Cardiac septum (tissue), 1 donor: Measurements from ENCODE around the gene BRAF. TPM values are rescaled to one million over a fixed set of nuclear protein-coding genes. Genes with fewer than 3 reads are reported as not detected.
"Not testable (repeated sequence)": the region's sequence is repeated elsewhere in the genome, so short reads cannot be mapped to it uniquely, and the experiment has no call there.

Experiments used
- DNase-seq: peaks from one replicate; pipeline ENCODE4 v3.0.0-alpha.2; 2020; ENCODE audit warnings: low spot score
- intact Hi-C: fragments of 100-400 bp; cut with DNase I; formaldehyde crosslinking; loops from one replicate; pipeline ENCODE4 v1.14.0; 2022
- total RNA-seq: library from RNA; stranded (reverse); fragmentation: NEBNext Ultra II Directional; extraction: Animal tissue kit (Norgen Biotek cat#: 25700); gene quantifications from one replicate; pipeline ENCODE4 v1.2.1, GENCODE V29; 2021
- donor health status: DM: no; HTN: no; CAD: no.

BRAF gene
- total RNA-seq, 1 donor from 2014 or later: 35.0 TPM

GRCh38 chr7:140734729-140735128 lies 190.0 kb downstream of the BRAF start:
- no peak for DNase-seq
- intact Hi-C loops: no loop called here

DNA sequence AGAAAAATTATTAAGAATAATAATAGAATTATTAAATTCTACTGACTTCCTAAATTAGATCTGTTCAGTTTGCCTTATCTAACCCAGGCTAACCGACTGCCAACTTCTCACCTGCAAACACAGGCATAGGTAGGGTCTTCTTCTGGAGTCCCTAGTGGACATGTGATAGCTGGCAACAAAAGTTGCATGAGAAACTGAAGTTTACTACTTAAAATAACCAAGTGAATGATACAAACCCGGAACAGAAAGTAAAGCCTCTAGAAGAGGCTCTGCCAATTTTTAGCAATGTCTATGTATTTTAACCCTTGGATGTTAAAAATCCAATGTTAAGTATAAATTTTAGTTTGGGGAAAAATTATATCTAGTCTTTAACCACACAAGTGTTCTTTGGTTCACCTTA lies 190.6 kb downstream of the BRAF start:
- no peak for DNase-seq
- intact Hi-C loops: no loop called here

GRCh38 chr7:140732416-140732815 lies 192.3 kb downstream of the BRAF start:
- intact Hi-C loops: no loop called here
- no peak for DNase-seq

DNA sequence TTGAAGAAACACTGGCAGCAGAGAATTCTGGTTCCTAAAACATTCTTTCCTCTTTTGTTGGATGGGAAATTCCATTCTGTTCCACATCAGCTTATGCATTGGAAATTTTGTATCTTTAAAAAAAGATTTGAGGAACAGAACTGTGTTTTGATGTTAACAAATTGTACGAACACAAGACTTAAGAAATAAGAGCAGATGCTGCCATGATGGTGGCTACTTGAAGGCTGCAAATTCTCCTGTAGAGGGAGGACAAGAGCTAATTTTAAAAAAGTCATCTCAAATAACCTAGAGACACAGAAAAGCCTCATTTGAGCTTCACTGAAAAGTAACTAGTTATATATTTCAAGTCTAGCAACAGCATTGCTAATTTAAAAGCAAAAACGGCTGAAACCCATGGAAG lies 198.4 kb downstream of the BRAF start:
- DNase-seq: no peak

DNA sequence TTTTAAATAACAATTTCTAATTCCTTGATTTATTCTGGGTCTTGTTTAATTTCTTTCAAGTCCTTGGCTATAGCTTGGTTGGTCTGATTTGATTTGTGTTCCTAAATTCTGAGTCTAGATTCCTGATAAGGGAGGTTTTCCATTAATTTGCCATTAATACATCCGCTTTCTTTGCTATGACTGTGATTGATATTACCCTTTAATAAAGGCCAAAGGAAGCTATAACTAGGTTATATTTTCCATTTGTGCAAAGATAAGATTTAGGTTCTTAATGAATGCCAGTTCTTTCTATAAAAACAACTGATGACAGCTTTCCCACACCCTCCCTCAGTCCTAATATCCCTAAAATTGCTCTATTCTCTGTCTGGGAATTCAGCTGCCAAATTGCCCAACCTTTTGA lies 200.0 kb downstream of the BRAF start:
- intact Hi-C loops: no loop called here

More for the DNA sequence above, 198.4 kb downstream of the BRAF start:
- intact Hi-C loops: no loop called here

DNA sequence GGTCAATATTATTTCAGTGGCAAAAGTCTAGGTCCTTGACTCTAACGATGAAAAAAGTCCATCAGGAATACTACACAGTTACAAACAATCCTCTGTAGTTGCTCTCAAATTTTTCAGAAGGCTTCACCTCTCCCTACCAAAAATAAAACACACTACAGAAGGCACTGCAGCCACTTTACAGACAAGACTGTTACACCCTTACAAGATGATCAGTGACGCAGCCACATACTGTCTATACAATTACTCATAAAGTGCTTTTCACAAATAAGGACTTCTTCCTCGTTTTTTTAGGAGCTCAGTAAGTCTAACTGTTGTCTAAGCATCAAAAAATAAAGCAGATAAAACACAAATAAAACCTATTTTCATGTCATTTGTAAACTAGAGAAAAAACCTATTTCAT lies 201.2 kb downstream of the BRAF start:
- no peak for DNase-seq
- intact Hi-C loops: no loop called here

More for the DNA sequence above, 200.0 kb downstream of the BRAF start:
- DNase-seq: no peak

DNA sequence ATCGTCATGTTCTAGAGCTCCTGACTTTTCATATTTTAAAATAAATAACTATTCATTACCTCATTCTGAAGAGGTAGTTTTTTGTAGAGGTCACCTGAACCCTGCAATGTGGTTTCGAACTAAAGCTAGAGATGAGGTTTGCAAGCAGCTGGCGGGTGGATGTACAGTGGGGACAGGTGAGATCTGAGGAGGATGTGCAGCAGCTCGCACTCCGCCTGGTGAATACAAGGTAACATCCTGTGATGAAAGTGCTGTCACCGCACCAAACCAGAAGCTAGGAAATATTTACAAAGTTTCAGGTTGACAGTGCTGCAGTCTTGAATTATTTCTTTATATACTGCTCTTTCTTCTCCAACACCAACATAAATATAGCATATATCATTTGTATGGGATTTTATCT lies 201.7 kb downstream of the BRAF start:
- no peak for DNase-seq
- intact Hi-C loops: no loop called here

GRCh38 chr7:140722254-140722653 lies 202.5 kb downstream of the BRAF start:
- no peak for DNase-seq
- intact Hi-C loops: no loop called here

GRCh38 chr7:140719721-140720120 lies 205.0 kb downstream of the BRAF start:
- intact Hi-C loops: no loop called here
- DNase-seq: no peak

GRCh38 chr7:140714331-140715040 lies 210.2 kb downstream of the BRAF start:
- intact Hi-C loops: no loop called here
- no peak for DNase-seq

DNA sequence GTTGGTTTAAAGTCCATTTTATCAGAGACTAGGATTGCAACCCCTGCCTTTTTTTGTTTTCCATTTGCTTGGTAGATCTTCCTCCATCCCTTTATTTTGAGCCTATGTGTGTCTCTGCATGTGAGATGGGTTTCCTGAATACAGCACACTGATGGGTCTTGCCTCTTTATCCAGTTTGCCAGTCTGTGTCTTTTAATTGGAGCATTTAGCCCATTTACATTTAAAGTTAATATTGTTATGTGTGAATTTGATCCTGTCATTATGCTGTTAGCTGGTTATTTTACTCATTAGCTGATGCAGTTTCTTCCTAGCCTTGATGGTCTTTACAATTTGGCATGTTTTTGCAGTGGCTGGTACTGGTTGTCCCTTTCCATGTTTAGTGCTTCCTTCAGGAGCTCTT lies 212.3 kb downstream of the BRAF start:
- DNase-seq, intact Hi-C loops: not testable (repeated sequence)

- DNase-seq, intact Hi-C loops: not testable (repeated sequence)
These were observed 216.0 kb downstream of the BRAF start for GRCh38 chr7:140708764-140709163.

DNA sequence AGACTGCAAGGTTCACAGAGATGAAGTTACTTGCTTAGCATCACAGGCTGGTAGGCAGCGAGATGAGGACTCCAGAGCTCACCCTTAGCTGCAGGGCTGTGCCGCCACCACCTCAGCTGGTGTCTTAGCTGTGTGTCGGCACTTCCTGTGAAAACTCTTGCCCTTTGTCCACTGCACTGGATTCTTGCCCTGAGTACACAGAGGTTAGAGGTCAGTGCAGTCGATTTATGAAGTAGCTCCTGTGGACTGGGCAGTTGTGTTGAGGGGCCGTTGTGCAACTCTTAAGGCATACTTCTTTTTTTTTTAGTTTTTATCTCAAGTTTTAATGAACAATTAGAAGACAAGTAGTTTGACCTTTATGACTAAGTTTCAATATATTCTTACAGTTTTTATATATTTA lies 217.6 kb downstream of the BRAF start:
- intact Hi-C loops: no loop called here

DNA sequence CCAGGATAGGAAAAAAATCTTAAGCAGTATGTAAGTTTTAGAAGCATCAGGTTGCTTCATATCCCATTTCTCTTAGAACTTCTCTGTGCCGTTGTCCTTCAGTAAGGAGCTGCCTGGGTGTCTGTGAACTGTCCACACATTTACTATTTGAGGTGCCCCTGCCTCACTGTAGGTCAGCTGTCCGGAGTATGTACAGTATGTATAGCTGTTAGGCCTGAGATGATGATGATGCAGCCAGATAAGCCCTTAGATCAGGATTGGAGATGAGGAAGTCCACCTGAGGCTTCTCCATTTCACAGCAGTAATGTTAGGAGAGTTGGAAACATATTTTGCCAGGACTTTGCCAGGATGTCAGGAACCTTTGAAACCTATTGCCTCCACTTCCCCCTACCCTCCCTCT lies 220.5 kb downstream of the BRAF start:
- intact Hi-C loops: no loop called here
- no peak for DNase-seq

More for the DNA sequence above, 217.6 kb downstream of the BRAF start:
- DNase-seq: no peak

DNA sequence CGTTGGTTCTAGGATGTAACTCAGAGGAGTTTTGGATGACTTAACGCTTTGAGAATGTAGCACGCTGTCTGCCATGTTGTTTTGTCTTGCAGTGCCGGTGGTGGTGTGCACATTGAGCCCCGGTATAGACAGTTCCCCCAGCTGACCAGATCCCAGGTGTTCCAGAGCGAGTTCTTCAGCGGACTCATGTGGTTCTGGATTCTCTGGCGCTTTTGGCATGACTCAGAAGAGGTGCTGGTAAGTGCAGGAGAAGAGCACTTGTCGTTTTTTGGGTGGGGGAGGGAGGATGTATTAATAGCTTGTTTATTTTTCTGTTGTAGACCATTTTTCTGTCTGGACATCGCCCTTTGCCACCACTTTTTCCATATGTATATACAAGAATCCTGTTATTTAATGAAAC lies 222.0 kb downstream of the BRAF start:
- no peak for DNase-seq

DNA sequence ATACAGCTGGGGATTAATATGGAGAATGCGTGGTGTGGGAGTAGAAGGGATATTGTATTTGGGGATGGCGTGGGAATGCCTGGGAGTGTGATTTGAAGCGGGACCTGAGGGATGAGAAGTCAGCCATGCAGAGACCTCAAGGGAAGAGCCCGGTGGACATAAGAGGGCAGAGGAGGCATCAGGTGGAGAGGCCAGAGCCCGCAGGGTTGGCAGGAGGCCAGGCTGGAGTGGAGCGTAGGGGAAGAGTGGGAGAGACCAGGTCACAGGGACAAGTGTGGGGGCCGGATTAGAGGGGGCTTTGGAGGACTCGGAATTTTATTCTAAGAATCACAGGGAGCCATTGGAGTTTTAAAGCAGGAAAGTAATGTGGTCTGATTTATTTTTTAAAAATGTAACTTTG lies 226.3 kb downstream of the BRAF start:
- no peak for DNase-seq
- intact Hi-C loops: loop anchor here (10.0 kb wide), 3 partner anchors 226 to 856 kb away; partner anchors contain the start of genes AGK, BRAF and MRPS33

More for the DNA sequence above, 222.0 kb downstream of the BRAF start:
- intact Hi-C loops: no loop called here

- intact Hi-C loops: loop anchor here (1.0 to 10.0 kb wide), 4 partner anchors 23 to 857 kb away; partner anchors contain the start of genes AGK, BRAF and MRPS33
These were observed 227.1 kb downstream of the BRAF start for GRCh38 chr7:140697447-140698143.

GRCh38 chr7:140696680-140697446 lies 227.9 kb downstream of the BRAF start, which contains the start of gene NDUFB2:
Gene NDUFB2 (plus strand): TSS chr7:140696708. CDS start chr7:140696745, 37 bp downstream.
- intact Hi-C loops: loop anchor here (1.0 to 10.0 kb wide), 4 partner anchors 23 to 858 kb away; partner anchors contain the start of genes AGK, BRAF and MRPS33
- DNase-seq: peak; percentile 91

More at GRCh38 chr7:140697447-140698143, 227.1 kb downstream of the BRAF start:
- DNase-seq: no peak

DNA sequence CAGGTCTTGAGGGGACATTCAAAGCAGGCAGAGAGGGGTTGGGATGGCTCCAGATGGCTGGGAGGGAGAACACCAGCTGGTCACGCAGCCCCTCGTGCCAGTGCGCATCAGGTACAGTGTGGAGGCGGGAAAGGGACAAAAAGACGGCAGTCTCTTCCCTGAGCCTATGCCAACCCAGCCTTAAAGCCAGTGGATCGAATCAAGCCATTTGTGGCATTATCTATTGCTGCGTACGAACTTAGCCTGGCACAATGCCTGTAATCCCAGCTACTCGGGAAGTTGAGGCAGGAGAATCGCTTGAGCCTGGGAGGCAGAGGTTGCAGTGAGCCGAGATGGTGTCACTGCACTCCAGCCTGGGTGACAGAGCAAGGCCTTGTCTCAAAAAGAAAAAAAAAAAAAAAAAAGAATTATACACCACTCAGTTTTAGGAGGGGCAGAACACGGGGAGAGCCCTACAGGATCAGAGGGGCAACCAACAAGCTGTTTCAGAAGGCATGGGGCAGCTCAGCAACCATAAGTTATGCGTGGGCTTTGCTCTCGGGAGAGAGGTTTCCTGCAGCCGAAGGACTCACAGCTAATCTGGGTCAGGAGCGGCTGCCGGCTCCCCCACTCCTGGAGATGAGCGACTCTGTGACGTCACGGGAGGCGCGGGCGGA lies 228.6 kb downstream of the BRAF start:
- peak; percentile 98 for DNase-seq
- intact Hi-C loops: loop anchor here (10.0 kb wide), 3 partner anchors 229 to 859 kb away; partner anchors contain the start of genes AGK, BRAF and MRPS33
